HUES6 (cell line): ENCODE data around the gene SLC2A9.

ENCODE experiments used
- H3K27ac ChIP-seq: 2 replicates; pipeline ENCODE4 v1.7.0; 2013; ENCODE audit warnings: low read depth, mild to moderate bottlenecking, low read length, inconsistent platforms
- H3K27me3 ChIP-seq: 2 replicates; pipeline ENCODE4 v1.6.1; 2013; ENCODE audit warnings: low read length; ENCODE audit not compliant: control insufficient read depth, insufficient read depth
- H3K36me3 ChIP-seq: 2 replicates; pipeline ENCODE4 v1.6.1; 2013; ENCODE audit warnings: low read length; ENCODE audit not compliant: control insufficient read depth, insufficient read depth
- H3K4me1 ChIP-seq: 2 replicates; pipeline ENCODE4 v1.6.1; 2013; ENCODE audit warnings: low read length; ENCODE audit not compliant: control insufficient read depth, insufficient read depth
- H3K4me3 ChIP-seq: 2 replicates; pipeline ENCODE4 v1.5.1; 2013; ENCODE audit warnings: low read depth, low read length
- H3K9ac ChIP-seq: one replicate; pipeline ENCODE4 v1.6.1; 2013; ENCODE audit warnings: mild to moderate bottlenecking, low read length
- H3K9me3 ChIP-seq: 2 replicates; pipeline ENCODE4 v1.6.1; 2013; ENCODE audit warnings: low read depth, low read length; ENCODE audit not compliant: control insufficient read depth, insufficient read depth

Gene SLC2A9

GRCh38 chr4:10029403-10029802 is 8.1 kb upstream of the SLC2A9 start:
- no peaks in the 10 kb centered on the region for H3K9me3 ChIP-seq
- H3K36me3 ChIP-seq = no peaks in the 10 kb centered on the region
- no peak overlapping the region for H3K4me3 ChIP-seq
- no peak overlapping the region for H3K9ac ChIP-seq
- peaks cover 9% of the 10 kb centered on the region for H3K4me1 ChIP-seq
- 0 out of 2 replicates have a peak, but pooled peaks cover 5% of the 10 kb centered on the region for H3K27me3 ChIP-seq
- no peak overlapping the region for H3K27ac ChIP-seq

- Histone ChIP-seq H3K27ac (no peak overlapping the region), H3K9ac (no peak overlapping the region), H3K27me3 (peaks cover 10% of the 10 kb centered on the region; the same call in 1 of the 2 replicates), H3K4me3 (no peak overlapping the region), H3K36me3 (no peaks in the 10 kb centered on the region), H3K4me1 (peaks cover 9% of the 10 kb centered on the region), H3K9me3 (no peaks in the 10 kb centered on the region)
These were observed 7.6 kb upstream of the SLC2A9 start for GRCh38 chr4:10028910-10029309.

GRCh38 chr4:10026485-10026884 is 5.2 kb upstream of the SLC2A9 start:
- Histone ChIP-seq H3K9me3 (no peaks in the 10 kb centered on the region), H3K4me1 (peaks cover 3% of the 10 kb centered on the region; the same call in 1 of the 2 replicates), H3K27ac (no peak overlapping the region), H3K4me3 (no peak overlapping the region), H3K36me3 (no peaks in the 10 kb centered on the region), H3K27me3 (peaks cover 10% of the 10 kb centered on the region; the same call in 1 of the 2 replicates), H3K9ac (no peak overlapping the region)

GRCh38 chr4:10025230-10025806 is 4.0 kb upstream of the SLC2A9 start:
- Histone ChIP-seq H3K9me3 (no peaks in the 10 kb centered on the region), H3K27me3 (peaks cover 10% of the 10 kb centered on the region; the same call in 1 of the 2 replicates), H3K4me1 (peaks cover 3% of the 10 kb centered on the region; the same call in 1 of the 2 replicates), H3K4me3 (no peak overlapping the region), H3K9ac (no peak overlapping the region), H3K36me3 (no peaks in the 10 kb centered on the region), H3K27ac (no peak overlapping the region)

GRCh38 chr4:10024303-10024702 is 3.0 kb upstream of the SLC2A9 start:
- no peak overlapping the region for H3K27ac ChIP-seq
- H3K4me3 ChIP-seq = no peak overlapping the region
- no peaks in the 10 kb centered on the region for H3K36me3 ChIP-seq
- peaks cover 6% of the 10 kb centered on the region; the same call in 1 of the 2 replicates for H3K4me1 ChIP-seq
- H3K9ac ChIP-seq = no peak overlapping the region
- no peaks in the 10 kb centered on the region for H3K9me3 ChIP-seq
- peaks cover 20% of the 10 kb centered on the region for H3K27me3 ChIP-seq

- peaks cover 4% of the 10 kb centered on the region; the same call in 1 of the 2 replicates for H3K4me1 ChIP-seq
- no peak overlapping the region for H3K9ac ChIP-seq
- no peak overlapping the region for H3K27ac ChIP-seq
These were observed 2.5 kb upstream of the SLC2A9 start for GRCh38 chr4:10023806-10024205.

GRCh38 chr4:10023050-10023419 is 1.7 kb upstream of the SLC2A9 start:
- Histone ChIP-seq H3K27me3 (peaks cover 24% of the 10 kb centered on the region), H3K9me3 (no peaks in the 10 kb centered on the region), H3K9ac (no peak overlapping the region), H3K4me1 (peaks cover 4% of the 10 kb centered on the region; the same call in 1 of the 2 replicates), H3K36me3 (no peaks in the 10 kb centered on the region), H3K4me3 (no peak overlapping the region), H3K27ac (no peak overlapping the region)

More at GRCh38 chr4:10023806-10024205, 2.5 kb upstream of the SLC2A9 start:
- H3K27me3 ChIP-seq = peaks cover 24% of the 10 kb centered on the region
- no peak overlapping the region for H3K4me3 ChIP-seq
- H3K36me3 ChIP-seq = no peaks in the 10 kb centered on the region
- no peaks in the 10 kb centered on the region for H3K9me3 ChIP-seq

GRCh38 chr4:10022346-10023049 is 1.2 kb upstream of the SLC2A9 start:
- no peak overlapping the region for H3K27ac ChIP-seq
- H3K9me3 ChIP-seq = no peaks in the 10 kb centered on the region
- peaks cover 24% of the 10 kb centered on the region for H3K27me3 ChIP-seq
- no peak overlapping the region for H3K9ac ChIP-seq
- peaks cover 4% of the 10 kb centered on the region; the same call in 1 of the 2 replicates for H3K4me1 ChIP-seq
- no peaks in the 10 kb centered on the region for H3K36me3 ChIP-seq
- no peak overlapping the region for H3K4me3 ChIP-seq

GRCh38 chr4:10021653-10022023 is 341 bp upstream of the SLC2A9 start:
- Histone ChIP-seq H3K36me3 (no peaks in the 10 kb centered on the region), H3K9ac (no peak overlapping the region), H3K4me3 (no peak overlapping the region), H3K4me1 (peaks cover 4% of the 10 kb centered on the region; the same call in 1 of the 2 replicates), H3K9me3 (no peaks in the 10 kb centered on the region), H3K27me3 (peaks cover 24% of the 10 kb centered on the region), H3K27ac (no peak overlapping the region)

GRCh38 chr4:10020106-10020505 is 1.2 kb downstream of the SLC2A9 start:
- Histone ChIP-seq H3K27me3 (peaks cover 24% of the 10 kb centered on the region), H3K36me3 (no peaks in the 10 kb centered on the region), H3K4me1 (peaks cover 4% of the 10 kb centered on the region; the same call in 1 of the 2 replicates), H3K9ac (no peak overlapping the region), H3K9me3 (no peaks in the 10 kb centered on the region), H3K27ac (no peak overlapping the region), H3K4me3 (no peak overlapping the region)

- Histone ChIP-seq H3K9ac (peak overlapping the region; percentile 59), H3K27ac (no peak overlapping the region), H3K27me3 (peaks cover 21% of the 10 kb centered on the region), H3K9me3 (no peaks in the 10 kb centered on the region), H3K36me3 (no peaks in the 10 kb centered on the region), H3K4me3 (peak overlapping the region; percentile 57), H3K4me1 (peaks cover 4% of the 10 kb centered on the region; the same call in 1 of the 2 replicates)
These were observed 1.7 kb downstream of the SLC2A9 start for GRCh38 chr4:10019521-10020051.
